ENCODE measurements around the gene FYN.
A peak's percentile ranks its signal among the peaks of the same experiment; 100 is the strongest.

Gene FYN

GRCh38 chr6:111747829-111748228 lies 125.4 kb downstream of the FYN start:
- DNase-seq (ENCODE audit: low read depth): no peak

- DNase-seq (ENCODE audit: low read depth): no peak
Observed at GRCh38 chr6:111747396-111747795, 125.9 kb downstream of the FYN start.

- DNase-seq (ENCODE audit: low read depth): no peak
Observed at GRCh38 chr6:111746983-111747382, 126.3 kb downstream of the FYN start.

- no peak for DNase-seq (ENCODE audit: low read depth)
Observed at GRCh38 chr6:111745636-111746035, 127.6 kb downstream of the FYN start.

GRCh38 chr6:111745186-111745585 lies 128.1 kb downstream of the FYN start:
- DNase-seq (ENCODE audit: low read depth): no peak

GRCh38 chr6:111743862-111744692 lies 129.2 kb downstream of the FYN start:
- DNase-seq (ENCODE audit: low read depth): no peak

GRCh38 chr6:111743360-111743759 lies 129.9 kb downstream of the FYN start:
- DNase-seq (ENCODE audit: low read depth): no peak

- DNase-seq (ENCODE audit: low read depth): no peak
Observed at GRCh38 chr6:111741177-111741952, 131.9 kb downstream of the FYN start.

GRCh38 chr6:111740506-111740905 lies 132.7 kb downstream of the FYN start:
- DNase-seq (ENCODE audit: low read depth): no peak

- DNase-seq (ENCODE audit: low read depth): no peak
Observed at GRCh38 chr6:111739257-111739696, 134.0 kb downstream of the FYN start.

GRCh38 chr6:111738631-111739030 lies 134.6 kb downstream of the FYN start:
- DNase-seq (ENCODE audit: low read depth): no peak

GRCh38 chr6:111738156-111738555 lies 135.1 kb downstream of the FYN start:
- no peak for DNase-seq (ENCODE audit: low read depth)

GRCh38 chr6:111737065-111737521 lies 136.2 kb downstream of the FYN start:
- peak; percentile 28 for DNase-seq (ENCODE audit: low read depth)

- DNase-seq (ENCODE audit: low read depth): no peak
Observed at GRCh38 chr6:111736005-111736608, 137.1 kb downstream of the FYN start.

- DNase-seq (ENCODE audit: low read depth): no peak
Observed at GRCh38 chr6:111734068-111735061, 138.9 kb downstream of the FYN start.

- DNase-seq (ENCODE audit: low read depth): no peak
Observed at GRCh38 chr6:111732390-111732789, 140.9 kb downstream of the FYN start.

GRCh38 chr6:111731456-111732195 lies 141.6 kb downstream of the FYN start:
- DNase-seq (ENCODE audit: low read depth): no peak

- no peak for DNase-seq (ENCODE audit: low read depth)
Observed at GRCh38 chr6:111730864-111731263, 142.4 kb downstream of the FYN start.

- DNase-seq (ENCODE audit: low read depth): no peak
Observed at GRCh38 chr6:111727802-111728201, 145.4 kb downstream of the FYN start.

- DNase-seq (ENCODE audit: low read depth): no peak
Observed at GRCh38 chr6:111727041-111727440, 146.2 kb downstream of the FYN start.
